ENCODE results near the gene TMEM43. TPM values are rescaled to one million over a fixed set of nuclear protein-coding genes. Genes with fewer than 3 reads are reported as not detected.
A peak's percentile ranks its signal among the peaks of the same experiment; 100 is the strongest.

The TMEM43 gene
- total and polyA plus RNA-seq, 2 of the 8 experiments (the other 6 are each of a cell fraction or from before 2014, with no cell fraction given): 27.0 to 33.7 TPM

DNA sequence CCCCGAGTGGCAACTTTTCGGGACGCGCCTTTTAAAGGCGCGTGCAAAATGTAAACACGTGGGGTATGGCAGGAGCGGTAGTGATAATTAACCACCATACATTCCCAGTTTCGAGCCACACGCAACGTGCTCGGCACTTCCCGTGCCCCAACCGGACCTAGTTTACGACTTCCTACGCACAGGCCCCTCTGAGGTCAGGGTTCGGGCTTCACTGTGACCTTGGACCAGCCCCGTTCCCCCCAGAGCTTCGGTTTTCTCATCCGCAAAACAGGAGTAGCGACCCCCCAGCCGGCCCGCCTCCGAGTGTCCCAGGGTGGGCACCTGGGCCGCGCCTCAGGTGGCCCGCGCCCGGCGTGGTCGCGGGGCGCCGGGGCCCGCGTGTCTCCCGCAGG lies 633 bp upstream of the TMEM43 start:
- Histone ChIP-seq H3K9ac (replicated peaks in 1 of 4; ENCODE audit: extremely low read depth in 1 of 4, low read depth in 3 of 4, low read length in 3 of 4) (peak overlapping the region; percentile 61 to 84 (median 64); a peak in 6 of 7 replicates), H2AK5ac (ENCODE audit: low read depth, low read length) (no peak overlapping the region), H4K20me1 (replicated peaks in 1 of 2; ENCODE audit: control insufficient read depth in 1 of 2, insufficient read depth in 2 of 2, low read length in 2 of 2) (peaks cover 2 to 12% of the 10 kb centered on the region in 2 experiments), H3K79me1 (ENCODE audit: low read depth, low read length) (peaks cover 16% of the 10 kb centered on the region), H3K79me2 (ENCODE audit: control insufficient read depth in 1 of 2, insufficient read depth in 2 of 2, low read length in 2 of 2) (peaks cover 7 to 35% of the 10 kb centered on the region in 2 experiments), H3K23ac (ENCODE audit: insufficient read length) (no peak overlapping the region), H4K8ac (ENCODE audit: extremely low read depth, insufficient read depth, low read length) (peak overlapping the region; percentile 85; the same call in 1 of the 2 replicates), H3K4me1 (replicated peaks in 1 of 4; ENCODE audit: control insufficient read depth in 3 of 4, insufficient read depth in 4 of 4, low read length in 3 of 4) (peaks cover 0 to 14% (median 10%) of the 10 kb centered on the region in 4 experiments; a peak in 6 of 7 replicates), H3K9me3 (ENCODE audit: insufficient read depth in 2 of 2, low read depth in 1 of 2, low read length in 1 of 2) (no peaks in the 10 kb centered on the region), H3K4ac (replicated peaks; ENCODE audit: insufficient read length, low read depth, low read length) (no peak overlapping the region), H2BK20ac (ENCODE audit: low read length) (no peak overlapping the region), H3K4me3 (ENCODE audit: extremely low read depth in 1 of 4, insufficient read depth in 2 of 4, low read depth in 3 of 4, low read length in 4 of 4) (peak overlapping the region; percentile 90 to 97 (median 91)), H2BK120ac (replicated peaks; ENCODE audit: low read depth, low read length) (no peak overlapping the region), H3K4me2 (ENCODE audit: insufficient read depth in 1 of 2, low read depth in 2 of 2, low read length in 2 of 2) (peak overlapping the region; percentile 86 to 99), H3K27me3 (replicated peaks in 1 of 4; ENCODE audit: control insufficient read depth in 3 of 4, extremely low read depth in 1 of 4, insufficient read depth in 3 of 4, low read length in 3 of 4) (no peaks in the 10 kb centered on the region), H4K5ac (ENCODE audit: insufficient read length, low read depth, low read length) (no peak overlapping the region), H3K56ac (replicated peaks; ENCODE audit: insufficient read length, low read depth, low read length) (no peak overlapping the region), H3K14ac (ENCODE audit: insufficient read length) (no peak overlapping the region), H3K36me3 (ENCODE audit: control insufficient read depth in 2 of 4, insufficient read depth in 4 of 4, low read length in 3 of 4) (peaks cover 0 to 8% (median 5%) of the 10 kb centered on the region in 4 experiments; a peak in 3 of 8 replicates), H2AFZ (ENCODE audit: low read length) (0 out of 2 replicates have a peak overlapping the region, but pooled peaks have one; percentile 29), H2BK12ac (ENCODE audit: low read depth, low read length) (no peak overlapping the region), H2BK15ac (ENCODE audit: low read length) (no peak overlapping the region), H3K18ac (ENCODE audit: extremely low read depth, low read length) (no peak overlapping the region), H3K27ac (ENCODE audit: low read depth, low read length) (peak overlapping the region; percentile 6), H2BK5ac (ENCODE audit: low read depth, low read length) (peak overlapping the region; percentile 2; the same call in 1 of the 2 replicates), H4K91ac (replicated peaks; ENCODE audit: insufficient read length, low read length) (no peak overlapping the region), H3K23me2 (ENCODE audit: low read depth, low read length) (peaks cover 14% of the 10 kb centered on the region)
- CTCF ChIA-PET (ENCODE audit: partially characterized antibody): interaction anchor here (0.8 to 3.9 kb wide), 7 partner anchors 10 to 244 kb away, joined by 3 to 37 read pairs (median 7); no protein-coding TSS in a partner anchor
- FAIRE-seq (no peak), DNase-seq (ENCODE audit: low read depth in 1 of 2, low spot score in 2 of 2) (no peak)
- 2% methylated on average over 35 of the region's 37 CpGs; no CpG with 5 or more reads in 1 of the 2 experiments for WGBS, 2 experiments (ENCODE audit: extremely low coverage in 1 of 2, insufficient coverage in 1 of 2, insufficient read length in 1 of 2, insufficient replicate concordance in 2 of 2, low coverage in 1 of 2, low lambda C conversion rate in 2 of 2, missing lambda C conversion rate in 1 of 2)
- POLR2A ChIA-PET (ENCODE audit: partially characterized antibody): interaction anchor here (0.8 to 4.7 kb wide), 10 partner anchors 10 to 475 kb away, joined by 3 to 46 read pairs (median 14); partner anchors contain the start of genes LSM3 and XPC
- TF ChIP-seq KDM5A (IDR thresholded peaks at IDR 0.05; ENCODE audit: low read length): no peak
- no peak for TF ChIP-seq GABPA (IDR thresholded peaks at IDR 0.05; ENCODE audit: borderline replicate concordance, insufficient read depth, low read length)
- TF ChIP-seq SIN3A (conservative IDR thresholded peaks at IDR 0.05 in 1 of 2, IDR thresholded peaks at IDR 0.05 in 1 of 2; ENCODE audit: low read depth in 1 of 2, low read length in 2 of 2): peak in 1 of 2 experiments; percentile 74; a peak in 2 of 4 replicates
- TF ChIP-seq POU5F1 (IDR thresholded peaks at IDR 0.05; ENCODE audit: low read depth, low read length): no peak
- peak; percentile 68 for TF ChIP-seq ASH2L (IDR thresholded peaks at IDR 0.05; ENCODE audit: low read length)
- peak; percentile 44 for TF ChIP-seq TBP (IDR thresholded peaks at IDR 0.05; ENCODE audit: low read depth, low read length)
- TF ChIP-seq, protein P1, sequence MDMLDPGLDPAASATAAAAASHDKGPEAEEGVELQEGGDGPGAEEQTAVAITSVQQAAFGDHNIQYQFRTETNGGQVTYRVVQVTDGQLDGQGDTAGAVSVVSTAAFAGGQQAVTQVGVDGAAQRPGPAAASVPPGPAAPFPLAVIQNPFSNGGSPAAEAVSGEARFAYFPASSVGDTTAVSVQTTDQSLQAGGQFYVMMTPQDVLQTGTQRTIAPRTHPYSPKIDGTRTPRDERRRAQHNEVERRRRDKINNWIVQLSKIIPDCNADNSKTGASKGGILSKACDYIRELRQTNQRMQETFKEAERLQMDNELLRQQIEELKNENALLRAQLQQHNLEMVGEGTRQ (IDR thresholded peaks at IDR 0.05; ENCODE audit: low read length): no peak
- peak; percentile 85 for TF ChIP-seq SAP30 (IDR thresholded peaks at IDR 0.05; ENCODE audit: insufficient read depth, insufficient replicate concordance, low read length)
- TF ChIP-seq, protein P2, sequence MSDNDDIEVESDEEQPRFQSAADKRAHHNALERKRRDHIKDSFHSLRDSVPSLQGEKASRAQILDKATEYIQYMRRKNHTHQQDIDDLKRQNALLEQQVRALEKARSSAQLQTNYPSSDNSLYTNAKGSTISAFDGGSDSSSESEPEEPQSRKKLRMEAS (IDR thresholded peaks at IDR 0.05): peak; percentile 80
- peak; percentile 49 for TF ChIP-seq KDM4A (IDR thresholded peaks at IDR 0.05; ENCODE audit: low read depth, low read length, severe bottlenecking)
